Ovary (tissue), 9 donors: Measurements from ENCODE around the gene JAG1. TPM values are rescaled to one million over a fixed set of nuclear protein-coding genes. Genes with fewer than 3 reads are reported as not detected.

Experiments used
- DNase-seq, 5 donors: peaks; one replicate each; pipeline ENCODE4 v3.0.0-alpha.2; 2019 to 2020
- H3K27ac ChIP-seq, 2 donors: fragments of 200-600 bp; one replicate each; pipeline versions ENCODE4 v1.5.1 to v1.8.0; 2019 to 2022
- H3K27me3 ChIP-seq: fragments of 200-600 bp; one replicate; pipeline ENCODE4 v1.8.0; 2022
- H3K36me3 ChIP-seq: fragments of 200-600 bp; sonication (generic); one replicate; pipeline ENCODE4 v1.5.1; 2019
- H3K4me1 ChIP-seq: one replicate; pipeline ENCODE4 v1.8.1; 2013; ENCODE audit warnings: mild to moderate bottlenecking, moderate library complexity; ENCODE audit not compliant: insufficient read depth
- H3K4me3 ChIP-seq: fragments of 200-600 bp; sonication (generic); one replicate; pipeline ENCODE4 v1.5.1; 2017
- H3K9me3 ChIP-seq, 2 donors: fragments of 200-600 bp in 1 of 2; sonication (generic) in 1 of 2; one replicate each; pipeline versions ENCODE4 v1.5.1 to v1.8.1; 2013 to 2019; ENCODE audit warnings: mild to moderate bottlenecking in 1 of 2, moderate library complexity in 1 of 2
- CTCF ChIP-seq, 3 donors: fragments of 450-650 bp in 2 of 3; fragments of 200-600 bp in 1 of 3; IDR thresholded peaks; one replicate each; pipeline versions ENCODE4 v1.5.1 to v1.8.0; 2016 to 2022; ENCODE audit warnings: antibody characterized with exemption in 3 of 3, mild to moderate bottlenecking in 1 of 3
- EP300 ChIP-seq: sonication (generic); formaldehyde crosslinking; IDR thresholded peaks from one replicate; pipeline ENCODE4 v1.6.1; 2017; ENCODE audit warnings: antibody characterized with exemption
- POLR2A ChIP-seq: fragments of 450-650 bp; IDR thresholded peaks from one replicate; pipeline ENCODE4 v1.6.1; 2017; ENCODE audit warnings: antibody characterized with exemption, mild to moderate bottlenecking, moderate library complexity
- WGBS, 3 donors: extraction: QIAGEN DNeasy Blood & Tissue Kit in 1 of 3; methylation state at CpG; one replicate each; pipeline versions ENCODE4 v1.1.5 to v1.1.7; 2013 to 2017; 5-methylcytosine and 5-hydroxymethylcytosine counted together
- intact Hi-C, 4 donors: fragments of 100-400 bp; cut with DNase I; formaldehyde crosslinking; loops; one replicate each; pipeline versions ENCODE4 v1.11.0 to v1.15.1; 2022 to 2023
- polyA plus RNA-seq, 2 donors: library from polyadenylated mRNA; stranded (reverse); fragments of 200-250 nt in 1 of 2; fragments of 350-450 nt in 1 of 2; fragmentation: Illumina TruSeq in 1 of 2; extraction: RNeasy Lipid Tissue Mini Kit (QIAGEN cat#74804) in 1 of 2; gene quantifications; one replicate each; pipeline ENCODE4 v1.2.3, GENCODE V29; 2013 to 2014
- total RNA-seq, 7 donors: library from RNA; depleted of rRNA in 2 of 7; stranded (reverse); fragments of >200 nt in 2 of 7; fragmentation: NEBNext Ultra II Directional in 3 of 7; extraction: Animal tissue kit (Norgen Biotek cat#: 25700) in 3 of 7; gene quantifications; one replicate each; pipeline versions ENCODE4 v1.1.0 to v1.2.4, GENCODE V29; 2016 to 2023
- donor health status: DM: no; HTN: no; CAD: no; lungs with moderate emphysema.
- donor health status: DM: no; HTN: no; CAD: no.
- donor health status: Bipolar disorder and iron deficiency.
- donor health status: DM: yes; HTN: yes; CAD: no.
- donor health status: DM: no; HTN: no; CAD: no.
- donor health status: DM: yes; HTN: yes; CAD: no.

Gene JAG1
- total and polyA plus RNA-seq, 9 donors = 27.1 to 69.7 (median 41.0) TPM

- Histone ChIP-seq H3K36me3 (no peaks in the 10 kb centered on the region), H3K9me3 (no peaks in the 10 kb centered on the region), H3K27me3 (no peaks in the 10 kb centered on the region), H3K4me1 (peaks cover 3% of the 10 kb centered on the region), H3K27ac (no peak overlapping the region), H3K4me3 (no peak overlapping the region)
- intact Hi-C loops = no loop called here
- WGBS, 3 donors = 65 to 80% (median 72%) methylated on average over 12 of the region's 12 CpGs
- TF ChIP-seq POLR2A (no peak), CTCF (IDR thresholded peaks at IDR 0.05) (no peak), EP300 (no peak)
- no peak for DNase-seq
Observed at GRCh38 chr20:10659651-10660601, 13.9 kb downstream of the JAG1 start.

- intact Hi-C loops = no loop called here
- Histone ChIP-seq H3K27ac (no peak overlapping the region), H3K4me1 (peaks cover 2% of the 10 kb centered on the region), H3K4me3 (no peak overlapping the region), H3K9me3 (no peaks in the 10 kb centered on the region), H3K36me3 (no peaks in the 10 kb centered on the region), H3K27me3 (no peaks in the 10 kb centered on the region)
- no peak for TF ChIP-seq POLR2A
- TF ChIP-seq CTCF (IDR thresholded peaks at IDR 0.05) = no peak
- no peak for TF ChIP-seq EP300
- WGBS, 3 donors = 36 to 55% (median 43%) methylated on average over 5 of the region's 5 CpGs
- no peak for DNase-seq
Observed at GRCh38 chr20:10658876-10659632, 14.7 kb downstream of the JAG1 start.

- no peaks in the 10 kb centered on the region for H3K9me3 ChIP-seq
- H3K4me3 ChIP-seq = no peak overlapping the region
- no peaks in the 10 kb centered on the region for H3K27me3 ChIP-seq
- 86 to 88% (median 88%) methylated on average over 13 of the region's 13 CpGs for WGBS, 3 donors
- H3K4me1 ChIP-seq = peaks cover 4% of the 10 kb centered on the region
- intact Hi-C loops = no loop called here
- H3K36me3 ChIP-seq = no peaks in the 10 kb centered on the region
- TF ChIP-seq CTCF (IDR thresholded peaks at IDR 0.05) (no peak), POLR2A (no peak), EP300 (no peak)
- DNase-seq = no peak
- H3K27ac ChIP-seq = no peak overlapping the region
Observed at GRCh38 chr20:10658051-10658823, 15.6 kb downstream of the JAG1 start.

GRCh38 chr20:10657453-10657852 lies 16.3 kb downstream of the JAG1 start:
- Histone ChIP-seq H3K4me1 (peaks cover 7% of the 10 kb centered on the region), H3K9me3 (no peaks in the 10 kb centered on the region), H3K4me3 (no peak overlapping the region), H3K27me3 (no peaks in the 10 kb centered on the region), H3K36me3 (no peaks in the 10 kb centered on the region), H3K27ac (no peak overlapping the region)
- no peak for DNase-seq
- TF ChIP-seq CTCF (IDR thresholded peaks at IDR 0.05) (no peak), POLR2A (no peak), EP300 (no peak)
- intact Hi-C loops = no loop called here
- 33 to 65% (median 51%) methylated on average over 1 of the region's 1 CpG for WGBS, 3 donors
